ENCODE measurements around the gene LRCOL1.

Gene LRCOL1

DNA sequence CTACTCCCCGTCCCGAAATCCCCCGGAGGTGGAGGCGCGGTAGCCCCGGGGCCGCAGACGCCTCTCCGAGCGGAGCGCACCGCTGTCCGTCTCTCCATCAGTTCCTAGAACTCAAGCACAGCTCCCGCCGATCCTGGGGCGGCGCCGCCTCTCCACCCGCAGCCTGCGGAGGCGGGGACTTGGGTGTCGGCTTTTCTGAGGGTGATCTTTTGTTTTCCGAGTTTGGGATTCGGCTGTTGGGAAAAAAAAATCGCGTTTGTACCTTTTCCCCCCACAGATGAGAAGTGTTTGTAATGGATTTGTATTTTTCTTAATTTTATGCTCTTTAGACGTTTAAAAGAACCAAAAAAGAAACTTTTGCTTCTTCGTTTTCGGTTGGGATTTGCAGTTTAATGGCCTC lies 26.6 kb downstream of the LRCOL1 start:
- no peak for DNase-seq (ENCODE audit: low read depth, low spot score)
- ChIA-PET CTCF (no interaction called here), POLR2A (no interaction called here)
- no peak overlapping the region for H3K4me3 ChIP-seq (ENCODE audit: low read depth, low read length)
- TF ChIP-seq CTCF (IDR thresholded peaks at IDR 0.05; ENCODE audit: insufficient read depth, low read length, missing control alignments): no peak

- POLR2A ChIA-PET: no interaction called here
- CTCF ChIA-PET: no interaction called here
- no peak for TF ChIP-seq CTCF (IDR thresholded peaks at IDR 0.05; ENCODE audit: insufficient read depth, low read length, missing control alignments)
- no peak overlapping the region for H3K4me3 ChIP-seq (ENCODE audit: low read depth, low read length)
- no peak for DNase-seq (ENCODE audit: low read depth, low spot score)
Measured at GRCh38 chr12:132583411-132583710, 27.0 kb downstream of the LRCOL1 start.

DNA sequence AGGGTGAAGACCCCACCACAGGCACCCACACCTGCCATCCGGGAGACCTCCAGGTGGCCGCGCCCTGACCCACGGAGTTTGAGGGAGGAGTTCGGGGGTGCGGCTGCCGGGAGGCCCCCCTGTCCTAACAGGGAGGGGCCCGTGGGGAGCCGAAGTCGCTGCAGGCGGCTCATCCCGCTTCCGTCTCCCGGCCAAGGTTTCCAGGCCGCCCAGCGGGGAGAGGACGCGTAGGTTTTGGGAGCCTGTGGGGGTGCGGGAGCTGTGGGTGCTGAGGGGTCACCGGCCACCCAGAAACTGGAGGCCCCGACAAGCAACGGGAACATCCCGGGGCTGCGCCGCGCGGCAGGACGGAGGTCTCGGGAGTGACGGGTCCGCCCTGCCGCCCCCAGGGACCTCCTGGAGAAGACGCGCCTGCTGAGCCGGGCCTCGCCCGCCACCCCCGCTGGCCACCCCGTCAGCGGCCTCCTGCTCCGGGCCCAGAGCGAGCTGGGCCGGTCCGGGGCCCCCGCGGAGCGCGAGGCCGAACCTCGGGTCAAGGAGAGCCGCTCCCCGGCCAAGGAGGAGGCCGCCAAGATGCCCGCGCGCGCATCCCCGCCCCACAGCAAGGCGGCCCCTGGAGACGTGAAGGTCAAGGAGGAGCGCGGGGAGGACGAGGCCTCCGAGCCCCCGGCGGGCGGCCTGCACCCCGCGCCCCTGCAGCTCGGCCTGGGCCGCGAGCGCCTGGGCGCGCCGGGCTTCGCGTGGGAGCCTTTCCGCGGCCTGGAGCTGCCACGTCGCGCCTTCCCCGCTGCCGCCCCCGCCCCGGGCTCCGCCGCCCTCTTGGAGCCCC lies 27.6 kb downstream of the LRCOL1 start:
- CTCF ChIA-PET: no interaction called here
- no peak for DNase-seq (ENCODE audit: low read depth, low spot score)
- TF ChIP-seq CTCF (IDR thresholded peaks at IDR 0.05; ENCODE audit: insufficient read depth, low read length, missing control alignments): no peak
- POLR2A ChIA-PET: no interaction called here
- H3K4me3 ChIP-seq (ENCODE audit: low read depth, low read length): no peak overlapping the region

DNA sequence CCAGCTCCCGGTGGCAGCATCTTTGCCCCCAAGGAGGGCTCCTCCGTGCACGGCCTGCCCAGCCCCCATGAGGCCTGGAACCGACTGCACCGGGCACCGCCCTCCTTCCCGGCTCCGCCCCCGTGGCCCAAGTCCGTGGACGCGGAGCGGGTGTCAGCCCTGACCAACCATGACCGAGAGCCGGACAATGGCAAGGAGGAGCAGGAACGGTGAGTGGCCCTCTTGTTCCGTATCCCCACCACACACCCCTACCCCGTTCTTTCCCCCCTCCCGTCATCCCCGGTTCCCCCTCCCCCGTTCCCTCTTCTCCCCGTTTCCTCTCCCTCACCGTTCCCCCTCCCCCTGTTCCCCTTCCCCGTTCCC lies 28.3 kb downstream of the LRCOL1 start:
- H3K4me3 ChIP-seq (ENCODE audit: low read depth, low read length): no peak overlapping the region
- TF ChIP-seq CTCF (IDR thresholded peaks at IDR 0.05; ENCODE audit: insufficient read depth, low read length, missing control alignments): no peak
- ChIA-PET CTCF (no interaction called here), POLR2A (no interaction called here)
- DNase-seq (ENCODE audit: low read depth, low spot score): no peak

DNA sequence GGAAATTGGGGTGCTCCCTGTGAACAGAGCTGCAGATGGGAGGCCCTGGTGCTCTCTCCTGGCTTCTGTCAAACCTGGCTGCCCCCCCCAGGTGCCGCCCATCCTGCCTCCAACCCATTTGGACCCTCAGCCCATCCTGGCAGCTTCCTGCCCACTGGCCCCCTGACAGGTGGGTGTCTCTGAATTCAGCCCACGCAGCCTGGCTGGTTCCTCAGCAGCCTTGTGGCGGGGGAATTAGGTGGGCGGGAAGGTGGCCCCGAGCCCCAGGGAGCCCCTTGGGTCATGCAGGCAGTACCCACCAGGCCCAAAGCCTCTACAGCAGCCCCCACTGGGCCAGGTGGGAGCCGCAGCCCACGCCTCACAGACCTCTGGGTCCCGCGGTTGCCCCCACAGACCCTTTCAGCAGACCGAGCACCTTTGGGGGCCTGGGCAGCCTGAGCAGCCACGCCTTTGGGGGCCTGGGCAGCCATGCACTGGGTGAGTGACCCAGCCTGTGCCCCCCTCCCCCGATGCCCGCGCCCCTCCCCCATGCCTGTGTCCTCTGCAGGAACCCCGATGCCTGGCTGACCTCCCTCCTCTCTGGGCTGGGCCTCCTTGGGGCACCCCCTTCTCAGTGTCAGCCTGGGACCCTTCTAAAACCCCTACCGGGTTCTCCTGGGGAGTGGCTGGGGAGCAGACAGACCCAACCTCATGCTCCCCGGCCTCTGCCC lies 28.9 kb downstream of the LRCOL1 start:
- no peak for DNase-seq (ENCODE audit: low read depth, low spot score)
- no peak overlapping the region for H3K4me3 ChIP-seq (ENCODE audit: low read depth, low read length)
- ChIA-PET CTCF (no interaction called here), POLR2A (no interaction called here)
- TF ChIP-seq CTCF (IDR thresholded peaks at IDR 0.05; ENCODE audit: insufficient read depth, low read length, missing control alignments): no peak

GRCh38 chr12:132580701-132581292 lies 29.6 kb downstream of the LRCOL1 start:
- H3K4me3 ChIP-seq (ENCODE audit: low read depth, low read length): no peak overlapping the region
- no peak for DNase-seq (ENCODE audit: low read depth, low spot score)
- no peak for TF ChIP-seq CTCF (IDR thresholded peaks at IDR 0.05; ENCODE audit: insufficient read depth, low read length, missing control alignments)
- ChIA-PET POLR2A (no interaction called here), CTCF (no interaction called here)

Measured in AG04449 (cell line).